HepG2 (cell line): ENCODE results near the gene ZBP1. TPM values are rescaled to one million over a fixed set of nuclear protein-coding genes. Genes with fewer than 3 reads are reported as not detected.

Source experiments
- ATAC-seq: fragments of 200-7000 bp; cut with Tn5 transposase; 3 replicates; pipeline ENCODE4 v1.9.1; 2020; ENCODE audit warnings: mild to moderate bottlenecking, moderate library complexity
- BruUV-seq: library from RNA; stranded (reverse); fragments of 400-500 nt; replicated peaks from 2 replicates; lab custom pipeline; 2021; lab: Mats Ljungman, UMichigan
- CTCF ChIA-PET: fragments of 300-600 bp; formaldehyde crosslinking; extraction: SDS; loops from one replicate; lab custom pipeline; 2021; ENCODE audit warnings: low total read pairs, inconsistent platforms, low intra/inter-chr PET ratio; lab: Yijun Ruan, JAX
- POLR2A ChIA-PET: fragments of 350-600 bp; sonication (Branson Sonifier 250); formaldehyde crosslinking; loops from one replicate; lab custom pipeline; 2020; ENCODE audit warnings: antibody characterized with exemption, inconsistent platforms; lab: Yijun Ruan, JAX
- DNase-seq: peaks from one replicate; pipeline ENCODE4 v3.0.0-alpha.2; 2015; ENCODE audit warnings: low spot score
- FAIRE-seq: peaks from 3 replicates; lab custom pipeline; 2011; peaks lifted over from hg19 to GRCh38; lab: Jason Lieb, UNC
- H2AFZ ChIP-seq: one replicate; pipeline ENCODE4 v1.6.1; 2011; ENCODE audit warnings: low read length, inconsistent platforms
- H3K27ac ChIP-seq: fragments of 300-600 bp; 3 replicates; pipeline ENCODE4 v1.8.0; 2011; ENCODE audit warnings: mixed run types, mild to moderate bottlenecking, mixed read lengths, low read length, inconsistent platforms; ENCODE audit not compliant: insufficient read depth; ENCODE audit errors: extremely low read length
- H3K27me3 ChIP-seq, 2 experiments: fragments of 200-600 bp in 1 of 2; 2 replicates in 1 of 2; 3 replicates in 1 of 2; pipeline versions ENCODE4 v1.6.0 to v1.8.0; 2011; ENCODE audit warnings: low read length in 2 of 2, mild to moderate bottlenecking in 2 of 2, moderate library complexity in 2 of 2, inconsistent platforms in 1 of 2; ENCODE audit not compliant: insufficient read depth in 2 of 2, control insufficient read depth in 1 of 2
- H3K36me3 ChIP-seq, 2 experiments: fragments of 200-600 bp in 1 of 2; replicated peaks in 1 of 2; 2 replicates in 1 of 2; 3 replicates in 1 of 2; pipeline versions ENCODE4 v1.5.1 to v1.8.0; 2011; ENCODE audit warnings: low read length in 2 of 2, inconsistent platforms in 1 of 2; ENCODE audit not compliant: insufficient read depth in 2 of 2, control insufficient read depth in 1 of 2
- H3K4me1 ChIP-seq: 2 replicates; pipeline ENCODE4 v1.5.1; 2012; ENCODE audit warnings: low read length, inconsistent platforms; ENCODE audit not compliant: insufficient read depth
- H3K4me2 ChIP-seq: 2 replicates; pipeline ENCODE4 v1.6.0; 2011; ENCODE audit warnings: low read depth, low read length, inconsistent platforms
- H3K4me3 ChIP-seq, 3 experiments: fragments of 200-600 bp in 1 of 3; sonication (generic), shearing (Covaris generic) in 1 of 3; replicated peaks in 1 of 3; 2 replicates each; pipeline ENCODE4 v1.5.1; 2011 to 2016; ENCODE audit warnings: low read length in 3 of 3, inconsistent platforms in 2 of 3, low read depth in 2 of 3, mild to moderate bottlenecking in 2 of 3, control low read depth in 1 of 3, mixed read lengths in 1 of 3; ENCODE audit not compliant: insufficient read depth in 1 of 3
- H3K79me2 ChIP-seq: one replicate; pipeline ENCODE4 v1.6.1; 2011; ENCODE audit warnings: low read length, inconsistent platforms; ENCODE audit not compliant: insufficient read depth
- H3K9ac ChIP-seq: 2 replicates; pipeline ENCODE4 v1.6.0; 2011; ENCODE audit warnings: mild to moderate bottlenecking, low read depth, low read length, inconsistent platforms; ENCODE audit not compliant: insufficient read depth
- H3K9me3 ChIP-seq: 2 replicates; pipeline ENCODE4 v1.5.1; 2012; ENCODE audit warnings: mild to moderate bottlenecking, low read length
- H4K20me1 ChIP-seq: 2 replicates; pipeline ENCODE4 v1.6.0; 2011; ENCODE audit warnings: inconsistent platforms, mild to moderate bottlenecking, low read length, moderate library complexity; ENCODE audit not compliant: insufficient read depth
- DZIP1 ChIP-seq: sonication (generic); formaldehyde crosslinking; IDR thresholded peaks from 2 replicates; pipeline ENCODE4 v1.5.0; 2020; ENCODE audit warnings: mild to moderate bottlenecking, missing genetic modification reagents
- ISL2 ChIP-seq: sonication (generic); formaldehyde crosslinking; IDR thresholded peaks from 2 replicates; pipeline ENCODE4 v1.5.0; 2020; ENCODE audit warnings: missing genetic modification reagents
- KAT8 ChIP-seq: IDR thresholded peaks from 2 replicates; pipeline ENCODE4 v1.6.1; 2016; ENCODE audit warnings: missing genetic modification reagents, missing compliant biosample characterization
- MTF2 ChIP-seq: sonication (generic); formaldehyde crosslinking; IDR thresholded peaks from 2 replicates; pipeline ENCODE4 v1.5.0; 2020; ENCODE audit warnings: missing genetic modification reagents, borderline replicate concordance
- PLRG1 ChIP-seq: fragments of 450-650 bp; conservative IDR thresholded peaks from 2 replicates; pipeline ENCODE4 v1.6.1; 2016
- POLR2A ChIP-seq, 2 experiments: IDR thresholded peaks; 2 replicates each; pipeline ENCODE4 v1.6.1; 2011; ENCODE audit warnings: low read depth in 2 of 2, low read length in 2 of 2, mild to moderate bottlenecking in 1 of 2, moderate library complexity in 1 of 2; ENCODE audit not compliant: insufficient read depth in 1 of 2
- TMF1 ChIP-seq: sonication (generic); formaldehyde crosslinking; IDR thresholded peaks from 2 replicates; pipeline ENCODE4 v1.8.1; 2022; ENCODE audit warnings: low read depth, missing genetic modification reagents
- TP53 ChIP-seq: sonication (generic); formaldehyde crosslinking; conservative IDR thresholded peaks from 2 replicates; pipeline ENCODE4 v1.4.0; 2020; ENCODE audit warnings: missing genetic modification reagents
- ZFY ChIP-seq: sonication (generic); formaldehyde crosslinking; IDR thresholded peaks from 2 replicates; pipeline ENCODE4 v1.4.0; 2020; ENCODE audit warnings: missing genetic modification reagents
- ZMAT3 ChIP-seq: sonication (generic); formaldehyde crosslinking; conservative IDR thresholded peaks from 2 replicates; pipeline ENCODE4 v1.7.0; 2021; ENCODE audit warnings: missing genetic modification reagents
- ZNF318 ChIP-seq: sonication (generic); formaldehyde crosslinking; IDR thresholded peaks from 2 replicates; pipeline ENCODE4 v1.4.0; 2020; ENCODE audit warnings: mild to moderate bottlenecking, missing genetic modification reagents
- ZNF343 ChIP-seq: sonication (generic); formaldehyde crosslinking; IDR thresholded peaks from 2 replicates; pipeline ENCODE4 v1.4.0; 2020; ENCODE audit warnings: mild to moderate bottlenecking, missing genetic modification reagents
- WGBS: methylation state at CpG from one replicate; pipeline ENCODE4 v1.1.6; 2017; ENCODE audit warnings: low lambda C conversion rate; 5-methylcytosine and 5-hydroxymethylcytosine counted together
- in situ Hi-C: cut with HindIII; loops from 2 replicates; pipeline ENCODE4 v1.10.0; 2017; ENCODE audit warnings: low pct_unique_long_range_greater_than_20kb; ENCODE audit not compliant: extremely low pct_ligation_motif_present
- intact Hi-C: fragments of 100-400 bp; cut with micrococcal nuclease; formaldehyde crosslinking; loops from one replicate; pipeline ENCODE4 v1.10.0; 2022; ENCODE audit not compliant: unreplicated experiment
- polyA plus RNA-seq, 8 experiments: library from polyadenylated mRNA; depleted of rRNA in 3 of 8; stranded (reverse) in 7 of 8; unstranded in 1 of 8; fragments of >200 nt; fragmentation: Illumina TruSeq in 4 of 8; extraction: Trizol in 4 of 8; gene quantifications; 2 replicates each; pipeline versions ENCODE4 v1.2.1 to v1.2.3, GENCODE V29; 2011 to 2016; ENCODE audit warnings: low read depth in 4 of 8, missing spikeins in 1 of 8, mixed read lengths in 1 of 8; ENCODE audit not compliant: insufficient read depth in 1 of 8
- total RNA-seq, 5 experiments: library from RNA; depleted of rRNA; stranded (reverse); fragments of >200 nt; fragmentation: Illumina TruSeq; extraction: Trizol; gene quantifications; 2 replicates each; pipeline ENCODE4 v1.2.3, GENCODE V29; 2016; ENCODE audit warnings: low read depth in 1 of 5

The ZBP1 gene
- total and polyA plus RNA-seq, 2 of the 13 experiments (the other 11 are each of a cell fraction or from before 2014, with no cell fraction given), result not detected

GRCh38 chr20:57587278-57587988 lies 32.8 kb downstream of the ZBP1 start (continued):
- TF ChIP-seq MTF2 (CRISPR knock-in tag) (no peak), TMF1 (CRISPR knock-in tag) (no peak), ZMAT3 (CRISPR knock-in tag) (peak; percentile 85), TP53 (CRISPR knock-in tag) (no peak)

GRCh38 chr20:57586943-57587277 lies 33.3 kb downstream of the ZBP1 start:
- H3K4me1 ChIP-seq, result peaks cover 100% of the 10 kb centered on the region
- H3K4me3 ChIP-seq, result peak overlapping the region in 1 of 3 experiments; percentile 5; a peak in 1 of 6 replicates
- DNase-seq, result no peak
- H3K9me3 ChIP-seq, result peaks cover 8% of the 10 kb centered on the region
- H3K4me2 ChIP-seq, result peak overlapping the region; percentile 26
- intact Hi-C loops, result no loop called here
- ChIA-PET POLR2A (interaction anchor here (1.0 to 2.8 kb wide), 10 partner anchors 9 to 195 kb away, joined by 3 to 57 read pairs (median 9); partner anchors contain the start of gene PCK1), CTCF (no interaction called here)
- peak overlapping the region; percentile 65 for H3K27ac ChIP-seq
- 79% methylated on average over 10 of the region's 10 CpGs for WGBS
- no peaks in the 10 kb centered on the region for H3K27me3 ChIP-seq
- no peak for ATAC-seq
- no peaks in the 10 kb centered on the region for H3K36me3 ChIP-seq
- in situ Hi-C loops, result loop anchor here (10.0 kb wide), 1 partner anchor 202 kb away; no protein-coding TSS in a partner anchor
- H4K20me1 ChIP-seq, result no peaks in the 10 kb centered on the region
- H3K79me2 ChIP-seq, result no peaks in the 10 kb centered on the region
- H3K9ac ChIP-seq, result peak overlapping the region; percentile 9; the same call in 1 of the 2 replicates
- no peak overlapping the region for H2AFZ ChIP-seq
- no peak for FAIRE-seq
- no TSS peak for BruUV-seq
- TF ChIP-seq DZIP1 (CRISPR knock-in tag), result no peak
- 0 out of 4 replicates have a peak, but pooled peaks of 1 of the 2 experiments have one; percentile 18 for TF ChIP-seq POLR2A (IDR thresholded peaks at IDR 0.05; ENCODE audit: insufficient read depth in 1 of 2, low read depth in 2 of 2, low read length in 2 of 2)
- TF ChIP-seq ZNF343, result no peak
- TF ChIP-seq KAT8 (CRISPR knock-in tag), result no peak
- TF ChIP-seq ISL2 (CRISPR knock-in tag), result no peak
- TF ChIP-seq PLRG1, result no peak
- no peak for TF ChIP-seq ZNF318 (CRISPR knock-in tag)
- TF ChIP-seq ZFY, result no peak; the same call in 1 of the 2 replicates
